ENCODE measurements around the gene IKZF5. TPM values are rescaled to one million over a fixed set of nuclear protein-coding genes. Genes with fewer than 3 reads are reported as not detected.

The IKZF5 gene
- polyA plus RNA-seq, 3 donors: 4.3 to 8.3 (median 7.6) TPM

- no peak overlapping the region for H3K27ac ChIP-seq (ENCODE audit: low read depth, low read length)
- 82 to 92% (median 90%) methylated on average over 7 of the region's 7 CpGs for WGBS, 3 donors
These were observed 9.9 kb upstream of the IKZF5 start for GRCh38 chr10:123018531-123018930.

DNA sequence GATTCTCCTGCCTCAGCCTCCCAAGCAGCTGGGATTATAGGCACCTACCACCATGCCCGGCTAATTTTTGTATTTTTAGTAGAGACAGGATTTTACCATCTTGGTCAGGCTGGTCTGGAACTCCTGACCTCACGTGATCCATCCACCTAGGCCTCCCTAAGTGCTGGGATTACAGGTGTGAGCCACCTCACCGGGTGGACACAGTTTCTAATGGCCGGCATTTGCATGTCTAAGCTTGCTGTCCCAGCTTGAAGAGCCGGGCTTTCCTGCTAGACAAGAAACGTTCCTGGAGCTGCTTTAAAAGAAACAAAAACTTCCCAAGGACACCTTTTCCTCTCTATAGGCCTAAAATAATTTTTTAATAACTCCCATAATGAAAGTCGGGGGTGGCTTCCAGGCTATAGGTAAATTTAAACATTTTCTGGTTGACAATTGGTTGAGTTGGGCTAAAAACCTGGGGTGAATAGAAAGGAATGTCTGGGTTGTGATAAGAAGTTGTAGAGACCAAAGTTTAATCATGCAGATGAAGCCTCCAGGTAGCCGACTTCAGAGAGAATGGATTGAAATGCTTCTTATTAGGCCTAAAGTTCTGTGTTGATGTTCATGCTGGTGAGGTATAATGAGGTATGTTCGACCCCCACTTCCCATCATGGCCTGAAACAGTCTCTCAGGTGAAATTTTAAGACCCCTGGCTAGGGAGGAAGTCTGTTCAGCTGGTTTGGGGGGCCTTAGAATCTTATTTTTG is 9.0 kb upstream of the IKZF5 start:
- H3K27ac ChIP-seq (ENCODE audit: low read depth, low read length): no peak overlapping the region
- 63 to 84% (median 74%) methylated on average over 9 of the region's 9 CpGs for WGBS, 3 donors

GRCh38 chr10:123016228-123016627 is 7.6 kb upstream of the IKZF5 start:
- no peak overlapping the region for H3K27ac ChIP-seq (ENCODE audit: low read depth, low read length)
- 95 to 100% (median 96%) methylated on average over 4 of the region's 4 CpGs for WGBS, 3 donors

DNA sequence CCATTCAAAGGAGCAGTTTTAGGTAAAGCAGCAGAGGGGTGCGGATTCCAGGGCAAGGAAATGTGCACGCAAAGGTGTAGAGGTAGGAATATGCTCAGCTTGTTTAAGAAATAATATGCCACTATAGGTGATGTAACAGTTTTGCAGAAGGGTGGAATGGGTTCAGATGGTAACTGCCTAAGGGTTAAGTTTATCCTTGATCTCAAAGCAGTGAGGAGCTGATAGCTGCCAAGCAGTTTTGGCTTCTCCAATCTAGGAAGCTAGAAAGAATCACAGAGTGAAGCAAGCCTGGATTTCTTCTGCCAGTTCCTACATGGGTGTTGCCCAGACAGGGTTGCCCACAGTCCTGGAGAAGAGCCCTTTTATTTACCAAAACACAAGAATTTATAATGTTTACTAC is 6.2 kb upstream of the IKZF5 start:
- no peak overlapping the region for H3K27ac ChIP-seq (ENCODE audit: low read depth, low read length)
- WGBS, 3 donors: 95 to 99% (median 98%) methylated on average over 2 of the region's 2 CpGs

DNA sequence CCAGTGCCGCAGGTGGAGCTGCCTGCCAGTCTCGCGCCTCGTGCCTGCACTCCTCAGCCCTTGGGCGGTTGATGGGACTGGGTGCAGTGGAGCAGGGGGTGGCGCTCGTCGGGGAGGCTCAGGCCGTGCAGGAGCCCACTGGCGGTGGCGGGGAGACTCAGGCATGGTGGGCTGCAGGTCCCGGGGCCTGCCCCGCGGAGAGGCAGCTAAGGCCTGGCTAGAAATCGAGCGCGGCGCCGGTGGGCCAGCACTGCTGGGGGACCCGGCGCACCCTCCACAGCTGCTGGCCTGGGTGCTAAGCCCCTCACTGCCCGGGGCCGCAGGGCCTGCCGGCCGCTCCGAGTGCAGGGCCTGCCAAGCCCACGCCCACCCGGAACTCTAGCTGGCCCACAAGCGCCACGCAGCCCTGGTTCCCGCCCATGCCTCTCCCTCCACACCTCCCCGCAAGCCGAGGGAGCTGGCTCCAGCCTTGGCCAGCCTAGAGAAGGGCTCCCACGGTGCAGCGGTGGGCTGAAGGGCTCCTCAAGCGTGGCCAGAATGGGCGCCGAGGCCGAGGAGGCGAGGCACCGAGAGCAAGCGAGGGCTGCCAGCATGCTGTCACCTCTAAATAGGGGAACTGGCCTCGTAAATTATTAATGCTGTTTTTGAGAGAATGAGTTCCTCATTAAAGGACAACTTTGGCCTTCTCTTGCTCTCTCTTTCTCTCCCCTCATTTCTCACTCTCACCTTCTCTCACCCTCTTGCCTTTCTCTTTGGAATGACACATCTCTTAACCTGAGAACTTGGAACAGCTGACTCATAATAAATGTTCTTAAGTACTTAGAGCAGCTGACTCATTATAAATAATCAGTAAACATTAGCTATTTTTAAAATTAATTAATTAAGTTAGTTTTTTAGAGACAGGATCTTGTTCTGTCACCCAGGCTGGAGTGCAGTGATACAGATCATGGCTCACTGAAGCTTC is 5.1 kb upstream of the IKZF5 start:
- H3K27ac ChIP-seq (ENCODE audit: low read depth, low read length): no peak overlapping the region
- 95 to 97% (median 95%) methylated on average over 30 to 43 of the region's 43 CpGs for WGBS, 3 donors

GRCh38 chr10:123011987-123012386 is 3.4 kb upstream of the IKZF5 start:
- 73 to 89% (median 82%) methylated on average over 3 of the region's 3 CpGs for WGBS, 3 donors
- H3K27ac ChIP-seq (ENCODE audit: low read depth, low read length): no peak overlapping the region

- WGBS, 3 donors: 1% methylated on average over 34 of the region's 34 CpGs
- no peak overlapping the region for H3K27ac ChIP-seq (ENCODE audit: low read depth, low read length)
These were observed 668 bp upstream of the IKZF5 start for GRCh38 chr10:123009105-123009820.

DNA sequence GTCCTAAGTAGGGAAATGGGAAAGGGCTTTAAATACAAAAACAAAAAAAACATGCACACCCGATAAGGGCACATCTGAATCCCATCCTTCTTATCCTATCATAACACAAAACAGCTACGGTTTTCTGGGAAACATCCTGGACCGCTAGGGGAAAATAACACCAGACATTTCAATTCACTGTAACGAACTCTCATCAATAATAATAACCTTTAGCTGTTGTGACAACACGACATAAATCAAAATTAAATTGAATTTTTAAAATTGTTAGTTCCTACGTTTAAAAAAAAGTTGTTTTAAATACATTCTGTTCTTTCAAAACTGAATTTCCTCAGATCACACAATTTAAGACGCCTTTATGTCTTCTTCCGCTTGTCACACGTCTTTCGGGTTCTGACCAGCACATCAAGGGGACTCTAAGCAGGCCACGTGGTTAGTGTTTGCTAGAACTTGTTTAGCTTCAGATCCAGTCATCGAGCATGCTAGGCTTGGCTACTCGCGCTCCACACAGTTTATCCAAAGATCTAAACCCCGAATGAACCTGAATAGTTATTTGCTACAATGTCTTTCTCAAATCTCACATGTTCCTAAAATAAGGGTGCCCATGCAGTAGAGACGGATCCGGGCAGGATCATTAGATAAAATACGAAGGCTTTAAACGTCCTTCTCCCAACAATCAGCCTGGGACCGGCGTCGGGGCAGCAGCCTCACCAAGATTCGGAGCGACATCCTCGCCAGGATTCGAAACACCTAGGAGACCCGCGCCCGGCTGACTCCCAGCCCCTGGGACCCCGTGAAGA is 839 bp downstream of the IKZF5 start:
- WGBS, 3 donors: 1 to 4% (median 3%) methylated on average over 30 of the region's 30 CpGs
- H3K27ac ChIP-seq (ENCODE audit: low read depth, low read length): no peak overlapping the region

GRCh38 chr10:123004298-123004697 is 4.3 kb downstream of the IKZF5 start:
- no peak overlapping the region for H3K27ac ChIP-seq (ENCODE audit: low read depth, low read length)
- 41 to 66% (median 61%) methylated on average over 2 of the region's 2 CpGs for WGBS, 3 donors

DNA sequence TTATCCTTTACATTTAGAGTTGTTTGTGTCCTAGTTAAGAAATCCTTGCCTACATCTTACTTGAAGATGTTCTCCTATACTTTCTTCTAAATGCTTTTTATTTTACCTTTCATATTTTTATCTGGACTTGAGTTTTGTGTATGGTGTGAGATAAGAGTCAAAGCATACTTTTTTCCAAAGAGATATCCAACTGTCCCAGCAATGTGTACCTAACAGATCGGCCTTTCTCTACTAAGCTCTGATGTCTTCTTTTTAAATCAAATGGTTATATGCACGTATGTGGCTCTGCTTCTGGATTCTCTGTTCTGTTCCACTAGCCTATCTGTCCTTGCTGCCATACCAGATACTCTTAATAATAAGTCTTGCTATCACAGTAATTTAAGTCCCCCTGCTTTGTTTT is 7.2 kb downstream of the IKZF5 start:
- WGBS, 3 donors: 96 to 99% (median 98%) methylated on average over 2 of the region's 2 CpGs
- no peak overlapping the region for H3K27ac ChIP-seq (ENCODE audit: low read depth, low read length)

DNA sequence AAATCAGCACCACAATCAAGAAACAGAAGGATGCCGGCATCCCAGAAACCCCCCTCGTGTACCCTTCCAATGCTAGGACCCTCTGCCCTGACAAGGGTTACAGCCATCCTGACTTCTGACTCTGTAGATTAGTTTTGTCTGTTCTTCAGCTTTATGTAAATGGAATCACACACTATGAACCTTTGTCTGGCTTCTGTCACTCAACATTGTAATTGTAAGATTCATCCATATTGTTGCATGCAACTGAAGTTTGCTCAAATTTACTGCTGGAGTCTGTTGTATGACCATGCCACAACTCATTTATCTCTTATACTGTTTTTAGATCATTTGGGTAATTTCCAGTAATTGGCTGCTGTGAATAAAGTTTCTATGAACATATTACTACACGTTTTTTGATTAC is 8.4 kb downstream of the IKZF5 start:
- 85 to 89% (median 87%) methylated on average over 3 of the region's 3 CpGs for WGBS, 3 donors
- H3K27ac ChIP-seq (ENCODE audit: low read depth, low read length): no peak overlapping the region

DNA sequence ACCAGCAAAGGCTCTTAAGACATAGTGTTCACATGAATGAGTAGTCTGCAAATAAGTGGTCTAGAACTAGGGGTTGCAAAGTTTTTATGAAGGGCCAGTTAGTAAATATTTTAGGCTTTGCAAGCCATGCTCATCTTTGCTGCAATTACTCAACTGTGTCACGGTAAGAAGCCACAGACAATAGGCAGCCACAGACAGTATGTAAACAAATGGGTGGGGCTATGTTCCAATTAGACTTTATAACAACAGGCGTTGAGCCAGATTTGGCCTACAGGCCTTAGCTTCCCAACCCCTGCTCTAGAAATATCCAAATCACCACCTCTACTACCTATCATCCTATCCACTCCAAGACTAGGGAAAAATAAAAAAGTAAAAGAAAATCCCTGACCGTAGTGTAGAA is 9.2 kb downstream of the IKZF5 start:
- WGBS, 3 donors: 63 to 72% (median 70%) methylated on average over 3 of the region's 3 CpGs
- H3K27ac ChIP-seq (ENCODE audit: low read depth, low read length): no peak overlapping the region

GRCh38 chr10:122998934-122999333 is 9.7 kb downstream of the IKZF5 start:
- no peak overlapping the region for H3K27ac ChIP-seq (ENCODE audit: low read depth, low read length)

DNA sequence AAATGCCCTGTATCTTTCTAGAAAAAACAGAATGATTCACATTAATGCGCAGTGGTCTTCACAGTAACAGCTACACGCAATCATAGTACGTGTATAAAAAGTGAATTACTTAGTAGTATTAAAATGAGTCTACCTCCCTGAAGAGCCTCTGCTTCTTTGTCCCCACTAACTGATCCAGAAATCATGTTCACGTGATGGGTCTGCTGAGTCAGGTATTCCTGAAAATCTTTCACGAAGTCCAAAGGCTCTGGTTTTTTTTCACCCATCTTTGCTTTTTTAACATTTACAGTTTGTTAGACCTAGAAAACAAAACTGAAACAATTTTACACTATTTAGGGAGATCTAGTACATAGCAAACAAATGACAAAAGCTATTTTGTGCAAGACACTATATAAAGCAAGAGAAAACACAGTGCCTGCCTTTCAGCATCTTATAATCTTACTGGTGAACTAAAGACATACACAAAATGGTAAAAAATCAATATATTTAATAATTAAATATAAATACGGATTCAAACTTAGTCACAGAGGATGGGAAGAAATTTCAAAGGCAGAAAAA is 10.2 kb downstream of the IKZF5 start:
- WGBS, 3 donors: 83 to 86% (median 86%) methylated on average over 6 of the region's 6 CpGs
- H3K27ac ChIP-seq (ENCODE audit: low read depth, low read length): no peak overlapping the region

More at GRCh38 chr10:122998934-122999333, 9.7 kb downstream of the IKZF5 start:
- WGBS, 3 donors: 87 to 98% (median 95%) methylated on average over 3 of the region's 3 CpGs

DNA sequence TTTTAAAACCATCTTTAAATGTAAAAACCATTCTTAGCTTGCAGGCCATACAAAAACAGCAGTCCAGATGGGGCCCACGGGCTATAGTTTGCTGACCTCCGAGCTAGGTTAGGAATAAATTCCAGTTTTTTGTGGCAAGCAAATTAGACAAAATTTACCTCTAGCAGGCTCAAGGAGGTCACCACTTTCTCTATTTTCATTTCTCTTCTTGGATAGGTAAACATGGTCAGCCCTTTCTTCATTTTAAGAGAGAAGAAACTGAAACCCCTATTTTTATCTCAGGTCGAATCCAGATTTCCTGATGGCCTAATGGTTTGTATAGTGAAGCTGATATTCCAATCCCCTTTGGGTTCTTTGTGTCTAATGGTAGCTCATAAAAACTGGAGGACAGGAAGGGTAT is 10.7 kb downstream of the IKZF5 start:
- WGBS, 3 donors: 92 to 95% (median 92%) methylated on average over 3 of the region's 3 CpGs

GRCh38 chr10:122995936-122996335 is 12.7 kb downstream of the IKZF5 start:
- H3K27ac ChIP-seq (ENCODE audit: low read depth, low read length): no peak overlapping the region
- WGBS, 3 donors: 92 to 95% (median 94%) methylated on average over 4 of the region's 4 CpGs

More for the DNA sequence above, 10.7 kb downstream of the IKZF5 start:
- no peak overlapping the region for H3K27ac ChIP-seq (ENCODE audit: low read depth, low read length)

GRCh38 chr10:122993797-122994336 is 14.7 kb downstream of the IKZF5 start:
- no peak overlapping the region for H3K27ac ChIP-seq (ENCODE audit: low read depth, low read length)
- WGBS, 3 donors: 92 to 99% (median 96%) methylated on average over 6 of the region's 6 CpGs
